IMR-90 (cell line): ENCODE results near the gene RBMS3. TPM values are rescaled to one million over a fixed set of nuclear protein-coding genes. Genes with fewer than 3 reads are reported as not detected.

ENCODE experiments used
- ATAC-seq: fragments of 200-7000 bp; cut with Tn5 transposase; 2 replicates; pipeline ENCODE4 v1.9.1; 2020; ENCODE audit warnings: low read depth, mild to moderate bottlenecking, moderate library complexity
- BruUV-seq: library from RNA; stranded (reverse); fragments of 400-500 nt; replicated peaks from 2 replicates; lab custom pipeline; 2021; lab: Mats Ljungman, UMichigan
- CTCF ChIA-PET: fragments of 300-600 bp; formaldehyde crosslinking; extraction: SDS; loops from one replicate; lab custom pipeline; 2021; ENCODE audit warnings: antibody characterized with exemption; lab: Yijun Ruan, JAX
- POLR2A ChIA-PET: fragments of 300-600 bp; sonication (Branson Sonifier 250); formaldehyde crosslinking; loops from one replicate; lab custom pipeline; 2022; ENCODE audit warnings: antibody characterized with exemption; ENCODE audit not compliant: unreplicated experiment; lab: Charles Lee
- DNase-seq: peaks from one replicate; pipeline ENCODE4 v3.0.0; 2013
- H2AFZ ChIP-seq: replicated peaks from 2 replicates; pipeline ENCODE3; 2013; ENCODE audit warnings: low read length, mild to moderate bottlenecking; ENCODE audit not compliant: poor library complexity
- H2AK5ac ChIP-seq: 2 replicates; pipeline ENCODE4 v1.6.1; 2013; ENCODE audit warnings: low read depth, low read length, inconsistent platforms
- H2AK9ac ChIP-seq: replicated peaks from 2 replicates; pipeline ENCODE3; 2013; ENCODE audit warnings: mild to moderate bottlenecking, low read depth, low read length, moderate library complexity; ENCODE audit not compliant: poor library complexity
- H2BK120ac ChIP-seq: 2 replicates; pipeline ENCODE4 v1.6.1; 2013; ENCODE audit warnings: low read depth, low read length, inconsistent platforms
- H2BK15ac ChIP-seq: 3 replicates; pipeline ENCODE4 v1.6.1; 2013; ENCODE audit warnings: low read depth, low read length, inconsistent platforms
- H2BK20ac ChIP-seq: 2 replicates; pipeline ENCODE4 v1.6.1; 2013; ENCODE audit warnings: low read depth, mild to moderate bottlenecking, inconsistent platforms, low read length, moderate library complexity
- H2BK5ac ChIP-seq: 2 replicates; pipeline ENCODE4 v1.6.1; 2013; ENCODE audit warnings: mild to moderate bottlenecking, low read depth, low read length, inconsistent platforms; ENCODE audit not compliant: poor library complexity, severe bottlenecking
- H3K14ac ChIP-seq: replicated peaks from 2 replicates; pipeline ENCODE4 v1.6.1; 2013; ENCODE audit warnings: low read depth, low read length, inconsistent platforms
- H3K18ac ChIP-seq: 2 replicates; pipeline ENCODE4 v1.6.1; 2013; ENCODE audit warnings: low read depth, low read length, control low read depth
- H3K23ac ChIP-seq: 2 replicates; pipeline ENCODE4 v1.6.1; 2013; ENCODE audit warnings: low read depth, low read length, inconsistent platforms
- H3K27ac ChIP-seq: 2 replicates; pipeline ENCODE4 v1.5.1; 2013; ENCODE audit warnings: mild to moderate bottlenecking, control low read depth, low read length; ENCODE audit not compliant: insufficient read depth
- H3K27me3 ChIP-seq: 2 replicates; pipeline ENCODE4 v1.6.1; 2013; ENCODE audit warnings: low read length; ENCODE audit not compliant: control insufficient read depth, insufficient read depth
- H3K36me3 ChIP-seq: 2 replicates; pipeline ENCODE4 v1.6.1; 2013; ENCODE audit warnings: low read length, mixed read lengths; ENCODE audit not compliant: control insufficient read depth, insufficient read depth
- H3K4ac ChIP-seq: 2 replicates; pipeline ENCODE4 v1.6.1; 2013; ENCODE audit warnings: low read depth, low read length, inconsistent platforms
- H3K4me1 ChIP-seq: 2 replicates; pipeline ENCODE4 v1.6.1; 2013; ENCODE audit warnings: low read length, mixed read lengths; ENCODE audit not compliant: control insufficient read depth, insufficient read depth
- H3K4me2 ChIP-seq: 2 replicates; pipeline ENCODE4 v1.6.1; 2013; ENCODE audit warnings: low read depth, mild to moderate bottlenecking, control low read depth, low read length, moderate library complexity
- H3K4me3 ChIP-seq: 2 replicates; pipeline ENCODE4 v1.5.1; 2013; ENCODE audit warnings: low read depth, mild to moderate bottlenecking, control low read depth, low read length, moderate library complexity; ENCODE audit not compliant: insufficient read depth
- H3K56ac ChIP-seq: 2 replicates; pipeline ENCODE4 v1.6.1; 2013; ENCODE audit warnings: low read length, inconsistent platforms; ENCODE audit not compliant: insufficient read depth; ENCODE audit errors: extremely low read depth
- H3K79me1 ChIP-seq, 2 experiments: 2 replicates each; pipeline ENCODE4 v1.6.1; 2013; ENCODE audit warnings: low read length in 2 of 2, inconsistent platforms in 1 of 2, low read depth in 1 of 2
- H3K9ac ChIP-seq: 2 replicates; pipeline ENCODE4 v1.6.1; 2013; ENCODE audit warnings: low read depth, low read length, control low read depth
- H3K9me1 ChIP-seq: 2 replicates; pipeline ENCODE4 v1.6.1; 2013; ENCODE audit warnings: low read length, inconsistent platforms; ENCODE audit not compliant: insufficient read depth
- H3K9me3 ChIP-seq: 2 replicates; pipeline ENCODE4 v1.6.1; 2013; ENCODE audit warnings: low read length; ENCODE audit not compliant: control insufficient read depth, insufficient read depth
- H4K20me1 ChIP-seq: 2 replicates; pipeline ENCODE4 v1.6.1; 2013; ENCODE audit warnings: low read length, inconsistent platforms; ENCODE audit not compliant: insufficient read depth
- H4K5ac ChIP-seq: 2 replicates; pipeline ENCODE4 v1.6.1; 2013; ENCODE audit warnings: mild to moderate bottlenecking, low read depth, low read length, control low read depth
- H4K8ac ChIP-seq, 2 experiments: 2 replicates each; pipeline ENCODE4 v1.6.1; 2013; ENCODE audit warnings: low read depth in 2 of 2, low read length in 2 of 2, control low read depth in 1 of 2, inconsistent platforms in 1 of 2
- H4K91ac ChIP-seq: 2 replicates; pipeline ENCODE4 v1.6.1; 2013; ENCODE audit warnings: low read depth, low read length, inconsistent platforms; ENCODE audit not compliant: insufficient read depth
- FOS ChIP-seq: fragments of 150-350 bp; IDR thresholded peaks from 2 replicates; pipeline ENCODE4 v1.6.1; 2016; ENCODE audit warnings: low read depth, low read length
- MAZ ChIP-seq: IDR thresholded peaks from 2 replicates; pipeline ENCODE4 v1.6.1; 2012; ENCODE audit warnings: low read depth, mild to moderate bottlenecking, low read length, improper control_type of control experiment, moderate library complexity, borderline replicate concordance
- RAD21 ChIP-seq: IDR thresholded peaks from 2 replicates; pipeline ENCODE4 v1.6.1; 2012; ENCODE audit warnings: low read length, improper control_type of control experiment
- RCOR1 ChIP-seq: IDR thresholded peaks from 2 replicates; pipeline ENCODE4 v1.6.1; 2012; ENCODE audit warnings: mild to moderate bottlenecking, low read length, improper control_type of control experiment; ENCODE audit not compliant: insufficient replicate concordance
- RFX5 ChIP-seq: IDR thresholded peaks from 2 replicates; pipeline ENCODE4 v1.8.0; 2012; ENCODE audit warnings: low read depth, mild to moderate bottlenecking, low read length, moderate library complexity
- WGBS, 2 experiments: methylation state at CpG; one replicate each; pipeline versions ENCODE4 v1.1.5 to v1.1.7; 2013; ENCODE audit warnings: missing lambda C conversion rate in 2 of 2; ENCODE audit not compliant: insufficient read length in 1 of 2; ENCODE audit errors: extremely low coverage in 2 of 2; 5-methylcytosine and 5-hydroxymethylcytosine counted together
- dilution Hi-C: fragments of 300-500 bp; cut with HindIII; formaldehyde crosslinking; loops from one replicate; pipeline ENCODE4 v1.14.3; 2018; ENCODE audit warnings: low sequenced_read_pairs; ENCODE audit not compliant: unreplicated experiment
- in situ Hi-C: fragments of 300-500 bp; cut with MboI; formaldehyde crosslinking; loops from 3 replicates; pipeline ENCODE4 v1.14.3; 2019; ENCODE audit warnings: low sequenced_read_pairs, inconsistent platforms, mixed read lengths
- intact Hi-C: fragments of 100-400 bp; cut with micrococcal nuclease; formaldehyde crosslinking; loops from 2 replicates; pipeline ENCODE4 v1.10.0; 2022
- polyA plus RNA-seq, 3 experiments: library from polyadenylated mRNA; depleted of rRNA; stranded (reverse); fragments of >200 nt; gene quantifications; 2 replicates each; pipeline ENCODE4 v1.2.3, GENCODE V29; 2012; ENCODE audit warnings: low replicate concordance in 1 of 3
- total RNA-seq: library from RNA; depleted of rRNA; stranded (reverse); fragments of >200 nt; gene quantifications from 2 replicates; pipeline ENCODE4 v1.2.3, GENCODE V29; 2012
- TF ChIP-seq, protein P1 (sequence below): fragments of 150-350 bp; IDR thresholded peaks from 2 replicates; pipeline ENCODE4 v1.6.1; 2017; ENCODE audit warnings: mild to moderate bottlenecking, antibody characterized with exemption, low read length, low read depth
- TF ChIP-seq, protein P2 (sequence below): conservative IDR thresholded peaks from 2 replicates; pipeline ENCODE4 v1.5.1; 2012; ENCODE audit warnings: mild to moderate bottlenecking, low read depth, low read length, improper control_type of control experiment

Gene RBMS3
- total and polyA plus RNA-seq, 2 of the 4 experiments (the other 2 are of a cell fraction) = 15.2 to 127 TPM

DNA sequence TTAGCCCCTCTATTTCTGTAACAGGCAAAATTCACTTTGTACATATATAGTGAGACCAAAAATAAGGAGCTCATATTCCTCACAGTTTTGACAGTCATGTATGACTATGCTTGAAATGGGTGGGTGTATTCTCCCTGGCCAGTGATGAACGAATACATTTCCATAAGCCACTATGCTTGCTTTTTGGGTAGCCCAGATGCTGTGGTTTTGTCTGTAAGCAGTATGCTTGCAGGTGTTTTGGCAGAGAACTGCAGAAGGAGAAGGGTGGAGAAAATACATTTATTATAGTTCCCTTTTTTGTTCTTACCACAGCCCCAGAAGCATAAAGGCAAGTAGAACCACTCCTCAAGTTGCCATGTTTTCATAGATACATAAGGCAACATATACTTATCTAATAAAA lies 131.2 kb downstream of the RBMS3 start:
- H3K79me1 ChIP-seq = peaks cover 33 to 51% of the 10 kb centered on the region in 2 experiments
- dilution Hi-C loops (no loop called here), in situ Hi-C loops (no loop called here), intact Hi-C loops (no loop called here)
- H3K4me3 ChIP-seq = no peak overlapping the region
- H3K27ac ChIP-seq = no peak overlapping the region
- no peak overlapping the region for H2BK5ac ChIP-seq
- no peak overlapping the region for H2BK20ac ChIP-seq
- no TSS peak for BruUV-seq
- no peak overlapping the region for H3K9ac ChIP-seq
- ChIA-PET POLR2A (no interaction called here), CTCF (no interaction called here)
- no peak overlapping the region for H3K4ac ChIP-seq
- H3K9me3 ChIP-seq = no peaks in the 10 kb centered on the region
- no peak overlapping the region for H4K8ac ChIP-seq
- H3K4me2 ChIP-seq = no peak overlapping the region
- no peak overlapping the region for H2AK5ac ChIP-seq
- DNase-seq = peak; percentile 45
- no peak overlapping the region for H3K18ac ChIP-seq
- H3K14ac ChIP-seq = no peak overlapping the region
- H3K4me1 ChIP-seq = peaks cover under 1% of the 10 kb centered on the region; the same call in 1 of the 2 replicates
- H2AK9ac ChIP-seq = no peak overlapping the region
- TF ChIP-seq RAD21 = no peak
- TF ChIP-seq, protein P1, sequence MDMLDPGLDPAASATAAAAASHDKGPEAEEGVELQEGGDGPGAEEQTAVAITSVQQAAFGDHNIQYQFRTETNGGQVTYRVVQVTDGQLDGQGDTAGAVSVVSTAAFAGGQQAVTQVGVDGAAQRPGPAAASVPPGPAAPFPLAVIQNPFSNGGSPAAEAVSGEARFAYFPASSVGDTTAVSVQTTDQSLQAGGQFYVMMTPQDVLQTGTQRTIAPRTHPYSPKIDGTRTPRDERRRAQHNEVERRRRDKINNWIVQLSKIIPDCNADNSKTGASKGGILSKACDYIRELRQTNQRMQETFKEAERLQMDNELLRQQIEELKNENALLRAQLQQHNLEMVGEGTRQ = no peak
- TF ChIP-seq FOS = no peak
- no peak for TF ChIP-seq MAZ
- TF ChIP-seq RFX5 = no peak
- TF ChIP-seq, protein P2, sequence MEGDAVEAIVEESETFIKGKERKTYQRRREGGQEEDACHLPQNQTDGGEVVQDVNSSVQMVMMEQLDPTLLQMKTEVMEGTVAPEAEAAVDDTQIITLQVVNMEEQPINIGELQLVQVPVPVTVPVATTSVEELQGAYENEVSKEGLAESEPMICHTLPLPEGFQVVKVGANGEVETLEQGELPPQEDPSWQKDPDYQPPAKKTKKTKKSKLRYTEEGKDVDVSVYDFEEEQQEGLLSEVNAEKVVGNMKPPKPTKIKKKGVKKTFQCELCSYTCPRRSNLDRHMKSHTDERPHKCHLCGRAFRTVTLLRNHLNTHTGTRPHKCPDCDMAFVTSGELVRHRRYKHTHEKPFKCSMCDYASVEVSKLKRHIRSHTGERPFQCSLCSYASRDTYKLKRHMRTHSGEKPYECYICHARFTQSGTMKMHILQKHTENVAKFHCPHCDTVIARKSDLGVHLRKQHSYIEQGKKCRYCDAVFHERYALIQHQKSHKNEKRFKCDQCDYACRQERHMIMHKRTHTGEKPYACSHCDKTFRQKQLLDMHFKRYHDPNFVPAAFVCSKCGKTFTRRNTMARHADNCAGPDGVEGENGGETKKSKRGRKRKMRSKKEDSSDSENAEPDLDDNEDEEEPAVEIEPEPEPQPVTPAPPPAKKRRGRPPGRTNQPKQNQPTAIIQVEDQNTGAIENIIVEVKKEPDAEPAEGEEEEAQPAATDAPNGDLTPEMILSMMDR = no peak
- no peak for TF ChIP-seq RCOR1
- no peak overlapping the region for H3K56ac ChIP-seq
- H3K36me3 ChIP-seq = no peaks in the 10 kb centered on the region
- H2BK15ac ChIP-seq = no peak overlapping the region
- WGBS, 2 experiments = no CpG with 5 or more reads among the region's 1 CpG
- H4K5ac ChIP-seq = no peak overlapping the region
- peaks cover 8% of the 10 kb centered on the region for H3K9me1 ChIP-seq
- H2AFZ ChIP-seq = no peak overlapping the region
- H4K20me1 ChIP-seq = no peaks in the 10 kb centered on the region; the same call in 1 of the 2 replicates
- ATAC-seq = no peak
- H3K27me3 ChIP-seq = no peaks in the 10 kb centered on the region
- H3K23ac ChIP-seq = no peak overlapping the region
- no peak overlapping the region for H4K91ac ChIP-seq
- H2BK120ac ChIP-seq = no peak overlapping the region
